BJ (cell line): ENCODE data around the gene GADL1. TPM values are rescaled to one million over a fixed set of nuclear protein-coding genes. Genes with fewer than 3 reads are reported as not detected.
A peak's percentile ranks its signal among the peaks of the same experiment; 100 is the strongest.

Experiments
- CTCF ChIA-PET: fragments of 350-600 bp; formaldehyde crosslinking; extraction: SDS; loops from one replicate; lab custom pipeline; 2021; ENCODE audit warnings: antibody characterized with exemption, inconsistent platforms; lab: Yijun Ruan, JAX
- POLR2A ChIA-PET: fragments of 300-600 bp; sonication (Branson Sonifier 250); formaldehyde crosslinking; extraction: SDS; loops from one replicate; lab custom pipeline; 2021; ENCODE audit warnings: antibody characterized with exemption; lab: Charles Lee
- DNase-seq: peaks from one replicate; pipeline ENCODE4 v3.0.0-alpha.2; 2011; ENCODE audit warnings: low read depth
- H3K27me3 ChIP-seq: 2 replicates; pipeline ENCODE4 v1.6.0; 2011; ENCODE audit warnings: low read length; ENCODE audit not compliant: control insufficient read depth, insufficient read depth
- H3K36me3 ChIP-seq: 2 replicates; pipeline ENCODE4 v1.5.1; 2011; ENCODE audit warnings: low read length; ENCODE audit not compliant: control insufficient read depth, insufficient read depth
- H3K4me3 ChIP-seq: 2 replicates; pipeline ENCODE4 v1.5.1; 2011; ENCODE audit warnings: low read depth, mild to moderate bottlenecking, control low read depth, low read length
- polyA minus RNA-seq: library from RNA; depleted of rRNA, polyadenylated mRNA; stranded (reverse); fragments of >200 nt; gene quantifications from 2 replicates; pipeline ENCODE4 v1.2.3, GENCODE V29; 2011; rRNA and poly(A)+ RNA removed
- polyA plus RNA-seq: library from polyadenylated mRNA; depleted of rRNA; stranded (reverse); fragments of >200 nt; gene quantifications from 2 replicates; pipeline ENCODE4 v1.2.3, GENCODE V29; 2011; rRNA removed
- TF ChIP-seq, protein P1 (sequence below): IDR thresholded peaks from 2 replicates; pipeline ENCODE4 v1.5.1; 2011; ENCODE audit warnings: low read depth, mild to moderate bottlenecking, control low read depth, inconsistent platforms, low read length, moderate library complexity; ENCODE audit not compliant: insufficient read depth

GADL1 gene, protein sequence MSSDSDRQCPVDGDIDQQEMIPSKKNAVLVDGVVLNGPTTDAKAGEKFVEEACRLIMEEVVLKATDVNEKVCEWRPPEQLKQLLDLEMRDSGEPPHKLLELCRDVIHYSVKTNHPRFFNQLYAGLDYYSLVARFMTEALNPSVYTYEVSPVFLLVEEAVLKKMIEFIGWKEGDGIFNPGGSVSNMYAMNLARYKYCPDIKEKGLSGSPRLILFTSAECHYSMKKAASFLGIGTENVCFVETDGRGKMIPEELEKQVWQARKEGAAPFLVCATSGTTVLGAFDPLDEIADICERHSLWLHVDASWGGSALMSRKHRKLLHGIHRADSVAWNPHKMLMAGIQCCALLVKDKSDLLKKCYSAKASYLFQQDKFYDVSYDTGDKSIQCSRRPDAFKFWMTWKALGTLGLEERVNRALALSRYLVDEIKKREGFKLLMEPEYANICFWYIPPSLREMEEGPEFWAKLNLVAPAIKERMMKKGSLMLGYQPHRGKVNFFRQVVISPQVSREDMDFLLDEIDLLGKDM
- polyA plus RNA-seq, result not detected in 2 replicates
- polyA minus RNA-seq, result not detected in 2 replicates

DNA sequence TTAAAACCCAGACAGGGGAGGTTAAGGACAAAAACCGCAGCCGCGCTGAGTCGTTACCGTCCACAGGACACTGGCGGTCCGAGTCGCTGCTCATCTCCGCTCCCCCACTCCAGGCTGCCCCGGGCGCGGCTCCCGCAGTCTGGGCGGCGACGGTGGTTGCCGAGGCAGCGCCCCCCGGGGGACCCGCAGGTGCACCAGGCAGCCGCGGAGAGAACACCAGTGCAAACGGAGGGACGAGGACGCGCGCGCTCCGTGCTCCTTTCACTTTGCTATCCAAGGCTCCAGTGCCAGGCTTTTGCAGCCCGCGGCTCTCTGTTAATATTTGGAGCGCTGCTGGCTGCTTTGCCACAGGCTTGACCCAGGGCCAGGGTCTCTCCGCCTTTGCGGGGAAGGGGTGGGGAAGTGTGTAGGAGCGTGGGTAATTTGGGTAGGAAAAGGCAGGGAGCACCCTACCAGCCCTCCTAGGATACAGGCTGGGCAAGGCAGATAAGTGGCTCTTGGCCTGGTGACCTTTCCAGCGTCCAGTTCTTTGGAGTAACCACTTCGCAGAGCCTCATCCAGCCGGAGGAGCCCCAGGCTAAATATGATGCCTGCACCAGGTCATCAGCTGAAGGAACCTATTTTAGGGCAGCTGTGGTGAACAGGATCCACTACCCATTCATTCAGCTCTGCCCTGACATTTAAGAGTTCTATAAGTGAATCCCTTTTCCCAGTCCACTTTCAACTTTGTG, at the start of gene GADL1:
Gene GADL1, minus strand, starts transcription at position 141 of the 731 bp plus-strand sequence. Its CDS starts 47 bp downstream, at position 94.
- ChIA-PET CTCF (no interaction called here), POLR2A (interaction anchor here (0.5 kb wide), 1 partner anchor 31 kb away, joined by 3 read pairs; no protein-coding TSS in a partner anchor)
- H3K36me3 ChIP-seq, result no peaks in the 10 kb centered on the region
- DNase-seq, result no peak
- peaks cover 6% of the 10 kb centered on the region; the same call in 1 of the 2 replicates for H3K27me3 ChIP-seq
- peak within 1 kb of the TSS; percentile 43 for H3K4me3 ChIP-seq
- TF ChIP-seq, protein P1, sequence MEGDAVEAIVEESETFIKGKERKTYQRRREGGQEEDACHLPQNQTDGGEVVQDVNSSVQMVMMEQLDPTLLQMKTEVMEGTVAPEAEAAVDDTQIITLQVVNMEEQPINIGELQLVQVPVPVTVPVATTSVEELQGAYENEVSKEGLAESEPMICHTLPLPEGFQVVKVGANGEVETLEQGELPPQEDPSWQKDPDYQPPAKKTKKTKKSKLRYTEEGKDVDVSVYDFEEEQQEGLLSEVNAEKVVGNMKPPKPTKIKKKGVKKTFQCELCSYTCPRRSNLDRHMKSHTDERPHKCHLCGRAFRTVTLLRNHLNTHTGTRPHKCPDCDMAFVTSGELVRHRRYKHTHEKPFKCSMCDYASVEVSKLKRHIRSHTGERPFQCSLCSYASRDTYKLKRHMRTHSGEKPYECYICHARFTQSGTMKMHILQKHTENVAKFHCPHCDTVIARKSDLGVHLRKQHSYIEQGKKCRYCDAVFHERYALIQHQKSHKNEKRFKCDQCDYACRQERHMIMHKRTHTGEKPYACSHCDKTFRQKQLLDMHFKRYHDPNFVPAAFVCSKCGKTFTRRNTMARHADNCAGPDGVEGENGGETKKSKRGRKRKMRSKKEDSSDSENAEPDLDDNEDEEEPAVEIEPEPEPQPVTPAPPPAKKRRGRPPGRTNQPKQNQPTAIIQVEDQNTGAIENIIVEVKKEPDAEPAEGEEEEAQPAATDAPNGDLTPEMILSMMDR, result no peak

DNA sequence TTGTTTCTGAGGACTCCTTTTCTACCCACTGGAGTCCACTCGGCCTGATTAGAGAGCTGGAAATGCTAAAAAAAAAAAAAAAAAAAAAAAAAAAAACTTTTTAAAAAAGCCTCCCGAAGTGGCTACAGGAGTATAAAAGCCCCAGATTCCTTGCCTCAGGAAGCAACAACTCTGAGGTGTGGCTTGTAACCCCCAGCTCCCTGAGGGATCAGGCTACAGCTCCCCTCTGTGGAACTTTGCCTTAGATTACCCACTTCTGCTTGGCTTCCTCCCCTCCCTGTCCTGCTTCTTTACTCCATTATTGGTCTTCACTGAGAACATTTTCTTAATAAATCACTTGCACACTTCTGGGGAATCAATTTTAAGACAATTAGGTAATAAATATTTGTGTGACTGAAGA, 49.7 kb upstream of the GADL1 start:
- TF ChIP-seq, protein P1, result no peak
- H3K36me3 ChIP-seq, result no peaks in the 10 kb centered on the region
- CTCF ChIA-PET, result interaction anchor here (1.6 kb wide), 1 partner anchor 10 kb away, joined by 7 read pairs; no protein-coding TSS in a partner anchor
- no peak for DNase-seq
- H3K27me3 ChIP-seq, result no peaks in the 10 kb centered on the region
- H3K4me3 ChIP-seq, result no peak overlapping the region
- POLR2A ChIA-PET, result no interaction called here

DNA sequence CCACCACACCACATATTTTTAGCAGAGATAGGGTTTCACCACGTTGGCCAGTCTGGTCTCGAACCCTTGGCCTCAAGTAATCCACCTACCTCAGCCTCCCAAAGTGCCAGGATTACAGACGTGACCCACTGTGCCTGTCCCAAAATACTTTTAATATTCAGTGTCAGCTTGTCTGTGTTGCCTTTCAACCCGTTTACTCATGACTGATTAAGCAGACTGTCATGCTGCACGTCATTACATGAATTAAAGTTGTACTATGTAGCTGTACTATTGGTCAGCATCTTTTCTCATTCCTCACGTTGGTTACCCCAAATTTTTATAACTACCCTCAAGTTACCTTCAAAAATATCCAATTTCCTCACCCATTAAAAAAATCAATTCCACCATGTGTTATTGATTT, 48.7 kb upstream of the GADL1 start:
- DNase-seq, result no peak
- TF ChIP-seq, protein P1, result no peak
- Histone ChIP-seq H3K27me3 (no peaks in the 10 kb centered on the region), H3K36me3 (no peaks in the 10 kb centered on the region), H3K4me3 (no peak overlapping the region)
- CTCF ChIA-PET, result interaction anchor here (1.2 to 1.6 kb wide), 2 partner anchors 9 to 14 kb away, joined by 3 to 7 read pairs; no protein-coding TSS in a partner anchor
- POLR2A ChIA-PET, result no interaction called here

GRCh38 chr3:30941342-30941741, 46.9 kb upstream of the GADL1 start:
- ChIA-PET POLR2A (no interaction called here), CTCF (interaction anchor here (1.3 kb wide), 1 partner anchor 13 kb away, joined by 3 read pairs; no protein-coding TSS in a partner anchor)
- Histone ChIP-seq H3K27me3 (no peaks in the 10 kb centered on the region), H3K36me3 (no peaks in the 10 kb centered on the region), H3K4me3 (no peak overlapping the region)
- TF ChIP-seq, protein P1, result no peak
- DNase-seq, result no peak
